Psoas muscle (tissue), 8 donors: ENCODE data around the gene ZCCHC10. TPM values are rescaled to one million over a fixed set of nuclear protein-coding genes. Genes with fewer than 3 reads are reported as not detected.
A peak's percentile ranks its signal among the peaks of the same experiment; 100 is the strongest.

Experiments
- ATAC-seq, 4 donors: fragments of 200-7000 bp; cut with Tn5 transposase; one replicate each; pipeline ENCODE4 v1.9.1; 2020; ENCODE audit warnings: moderate library complexity in 3 of 4, mild to moderate bottlenecking in 2 of 4
- DNase-seq, 2 donors: peaks; one replicate each; pipeline ENCODE4 v3.0.0-alpha.2; 2020
- H3K27ac ChIP-seq: fragments of 200-600 bp; one replicate; pipeline ENCODE4 v1.8.0; 2022
- H3K27me3 ChIP-seq, 3 donors: fragments of 200-600 bp in 1 of 3; one replicate each; pipeline versions ENCODE4 v1.6.1 to v1.8.0; 2013 to 2022; ENCODE audit warnings: low read length in 2 of 3, mild to moderate bottlenecking in 2 of 3, moderate library complexity in 1 of 3; ENCODE audit not compliant: insufficient read depth in 3 of 3
- H3K36me3 ChIP-seq, 2 donors: fragments of 200-600 bp in 1 of 2; one replicate each; pipeline versions ENCODE4 v1.6.1 to v1.8.0; 2013 to 2022; ENCODE audit warnings: low read depth in 1 of 2, mild to moderate bottlenecking in 1 of 2, moderate library complexity in 1 of 2; ENCODE audit not compliant: insufficient read depth in 1 of 2
- H3K4me1 ChIP-seq: fragments of 200-600 bp; one replicate; pipeline ENCODE4 v1.8.0; 2022
- H3K4me3 ChIP-seq: fragments of 200-600 bp; one replicate; pipeline ENCODE4 v1.8.0; 2022; ENCODE audit warnings: mild to moderate bottlenecking
- H3K9me3 ChIP-seq: fragments of 200-600 bp; one replicate; pipeline ENCODE4 v1.8.0; 2022
- WGBS, 3 donors: extraction: QIAGEN DNeasy Blood & Tissue Kit; methylation state at CpG; one replicate each; pipeline versions ENCODE4 v1.1.6 to v1.1.7; 2013; 5-methylcytosine and 5-hydroxymethylcytosine counted together
- intact Hi-C, 2 donors: fragments of 100-400 bp; cut with DNase I; formaldehyde crosslinking; loops; one replicate each; pipeline versions ENCODE4 v1.11.0 to v1.14.2; 2022
- long read RNA-seq, 2 donors: library from polyadenylated mRNA; unstranded; transcript quantifications; one replicate each; pipeline ENCODE4 v2.0.0, GENCODE V29; 2021
- polyA plus RNA-seq, 3 donors: library from polyadenylated mRNA; stranded (reverse); fragments of 200-250 nt; gene quantifications; one replicate each; pipeline ENCODE4 v1.2.3, GENCODE V29; 2013
- total RNA-seq, 4 donors: library from RNA; stranded (reverse); fragmentation: NEBNext Ultra II Directional in 2 of 4; extraction: Animal tissue kit (Norgen Biotek cat#: 25700) in 2 of 4; gene quantifications; one replicate each; pipeline versions ENCODE4 v1.2.1 to v1.2.4, GENCODE V29; 2021 to 2023
- TF ChIP-seq, protein P1 (sequence below): fragments of 200-600 bp; IDR thresholded peaks from one replicate; pipeline ENCODE4 v1.8.0; 2022; ENCODE audit warnings: antibody characterized with exemption
- donor health status: healthy with polysubstance abuse.
- donor health status: DM: no; HTN: no; CAD: no; lungs with moderate emphysema.
- donor health status: Bipolar disorder and iron deficiency.
- donor health status: healthy.
- donor health status: DM: yes; HTN: yes; CAD: no.
- donor health status: DM: no; HTN: no; CAD: no.
- donor health status: DM: no; HTN: no; CAD: no.
- donor health status: DM: yes; HTN: yes; CAD: no.

ZCCHC10 gene
- 10 to 100 TPM; 19.6 to 26.7 (median 20.8) TPM for total RNA-seq
- 10 to 100 TPM; 13.6 to 32.5 (median 17.0) TPM for polyA plus RNA-seq
- long read RNA-seq, donor 1, transcript ZCCHC10-201 (4 exons, 2,178 nt) = major isoform, 11 of 14 reads
- long read RNA-seq, donor 1, partial matches to known transcripts = 0 of 14 reads
- long read RNA-seq, donor 1, other reads (novel, unspliced or antisense) = 0 of 14 reads
- long read RNA-seq, donor 2, transcript ZCCHC10-201 (4 exons, 2,178 nt) = major isoform, 27 of 47 reads
- long read RNA-seq, donor 2, transcript ZCCHC10-207 (5 exons, 1,070 nt) = minor isoform, 10 of 47 reads
- long read RNA-seq, donor 2, partial matches to known transcripts = 4 of 47 reads
- long read RNA-seq, donor 2, other reads (novel, unspliced or antisense) = 4 of 47 reads

DNA sequence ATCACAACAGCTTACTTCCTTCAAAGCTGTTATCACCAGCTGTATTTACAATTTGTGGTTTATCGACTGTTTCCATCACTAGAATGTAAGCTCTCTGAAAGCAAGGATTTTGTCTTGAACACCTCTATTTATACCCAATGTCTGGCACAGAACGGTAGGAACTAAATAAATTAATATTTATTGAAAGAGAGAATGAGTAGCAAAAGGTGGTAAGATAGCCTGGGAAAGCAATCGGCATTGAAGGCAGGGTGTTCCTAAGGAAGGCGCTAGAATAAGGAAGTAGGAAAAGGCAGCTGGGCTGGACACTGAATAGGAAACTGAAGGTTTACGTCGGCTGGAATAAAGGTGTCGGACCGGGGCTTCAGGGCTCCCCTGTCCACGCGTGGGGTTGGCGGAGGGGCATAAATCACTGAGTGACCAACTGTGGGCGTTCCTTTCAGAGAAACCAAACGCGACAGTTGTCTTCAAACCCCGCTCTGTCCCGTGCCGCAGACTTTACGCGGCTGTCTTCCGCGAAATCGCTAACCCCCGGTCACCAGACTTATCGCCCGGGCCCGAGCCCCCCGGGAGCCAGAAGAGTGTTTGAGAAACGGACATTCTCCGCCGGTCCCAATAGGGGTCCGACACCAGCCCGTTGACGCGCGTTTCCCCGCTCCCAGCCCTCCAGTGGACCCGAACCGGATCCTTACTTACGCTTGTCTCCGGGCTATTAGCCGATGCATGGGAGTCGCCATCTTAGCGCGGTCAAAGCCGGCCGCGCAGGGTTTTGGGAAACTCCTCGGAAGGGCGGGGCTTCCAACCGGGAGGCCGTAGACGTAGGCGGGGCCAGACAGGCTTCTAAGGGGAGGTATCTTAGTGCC lies at the start of gene ZCCHC10:
TSS of gene ZCCHC10 (minus strand) at position 746 of the 860 bp plus-strand sequence. CDS start at position 734, 12 bp downstream.
- Histone ChIP-seq H3K36me3 (peaks cover 0 to 20% of the 10 kb centered on the region in 2 donors), H3K27ac (peak within 1 kb of the TSS; percentile 94), H3K9me3 (no peaks in the 10 kb centered on the region), H3K4me1 (peaks cover 16% of the 10 kb centered on the region), H3K27me3 (no peaks in the 10 kb centered on the region), H3K4me3 (peak within 1 kb of the TSS; percentile 80)
- ATAC-seq (peak; percentile 99), DNase-seq (peak; percentile 93 to 95)
- TF ChIP-seq, protein P1, sequence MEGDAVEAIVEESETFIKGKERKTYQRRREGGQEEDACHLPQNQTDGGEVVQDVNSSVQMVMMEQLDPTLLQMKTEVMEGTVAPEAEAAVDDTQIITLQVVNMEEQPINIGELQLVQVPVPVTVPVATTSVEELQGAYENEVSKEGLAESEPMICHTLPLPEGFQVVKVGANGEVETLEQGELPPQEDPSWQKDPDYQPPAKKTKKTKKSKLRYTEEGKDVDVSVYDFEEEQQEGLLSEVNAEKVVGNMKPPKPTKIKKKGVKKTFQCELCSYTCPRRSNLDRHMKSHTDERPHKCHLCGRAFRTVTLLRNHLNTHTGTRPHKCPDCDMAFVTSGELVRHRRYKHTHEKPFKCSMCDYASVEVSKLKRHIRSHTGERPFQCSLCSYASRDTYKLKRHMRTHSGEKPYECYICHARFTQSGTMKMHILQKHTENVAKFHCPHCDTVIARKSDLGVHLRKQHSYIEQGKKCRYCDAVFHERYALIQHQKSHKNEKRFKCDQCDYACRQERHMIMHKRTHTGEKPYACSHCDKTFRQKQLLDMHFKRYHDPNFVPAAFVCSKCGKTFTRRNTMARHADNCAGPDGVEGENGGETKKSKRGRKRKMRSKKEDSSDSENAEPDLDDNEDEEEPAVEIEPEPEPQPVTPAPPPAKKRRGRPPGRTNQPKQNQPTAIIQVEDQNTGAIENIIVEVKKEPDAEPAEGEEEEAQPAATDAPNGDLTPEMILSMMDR = no peak
- WGBS, 3 donors = 1% methylated on average over 53 of the region's 53 CpGs
- intact Hi-C loops = loop anchor here (2.0 to 10.0 kb wide), 3 partner anchors 23 to 63 kb away; partner anchors contain the start of gene AFF4 (in 2 of the 2)

DNA sequence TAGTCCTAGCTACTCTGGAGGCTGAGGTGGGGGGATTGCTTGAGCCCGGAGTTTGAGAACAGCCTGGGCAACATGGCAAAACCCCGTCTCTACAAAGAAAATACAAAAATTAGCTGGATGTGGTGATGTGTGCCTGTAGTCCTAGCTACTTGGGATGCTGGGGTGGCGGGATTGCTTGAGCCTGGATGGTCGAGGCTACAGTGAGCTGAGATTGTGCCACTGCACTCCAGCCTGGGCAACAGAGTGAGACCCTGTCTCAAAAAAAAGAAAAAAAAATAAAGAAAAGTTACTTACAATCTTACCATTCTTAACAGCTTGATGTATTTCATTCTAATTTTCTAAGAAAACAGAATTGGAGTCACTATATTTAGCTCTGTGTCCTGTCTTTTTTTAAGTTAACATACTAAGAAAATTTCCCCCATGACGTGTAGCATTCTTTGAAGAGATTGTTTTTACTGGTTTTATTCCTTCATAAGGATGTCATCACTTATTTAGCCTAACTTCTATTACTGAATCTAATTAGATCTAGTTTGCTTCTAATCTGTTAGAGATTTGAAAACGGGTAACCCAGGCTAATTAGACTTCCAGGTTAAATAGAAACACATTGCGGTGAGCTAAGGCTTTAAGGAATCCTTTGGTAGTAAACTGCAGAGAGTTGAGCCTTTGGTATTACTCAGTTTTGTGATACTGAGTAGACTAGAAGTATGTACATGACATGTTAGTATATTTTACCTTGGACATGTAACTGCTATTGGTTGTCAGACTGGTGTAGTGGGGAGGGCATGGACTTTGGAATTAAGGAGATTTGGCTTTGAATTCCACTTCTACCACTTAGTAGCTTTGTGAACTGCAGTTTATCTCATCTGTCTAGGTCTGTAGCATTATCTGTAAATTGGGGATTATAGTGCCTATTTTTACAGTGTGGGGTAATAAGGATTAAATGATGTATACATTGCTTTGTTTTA lies 49.5 kb upstream of the ZCCHC10 start:
- Histone ChIP-seq H3K27me3 (no peaks in the 10 kb centered on the region), H3K4me1 (no peaks in the 10 kb centered on the region), H3K36me3 (peaks cover 10 to 81% of the 10 kb centered on the region in 2 donors), H3K4me3 (no peak overlapping the region), H3K27ac (no peak overlapping the region), H3K9me3 (no peaks in the 10 kb centered on the region)
- intact Hi-C loops = loop anchor here in 1 of 2 donors (10.0 kb wide), 1 partner anchor 191 kb away; no protein-coding TSS in a partner anchor
- 85 to 88% (median 86%) methylated on average over 7 of the region's 7 CpGs for WGBS, 3 donors
- ATAC-seq (no peak), DNase-seq (no peak)
- TF ChIP-seq, protein P1 = no peak

DNA sequence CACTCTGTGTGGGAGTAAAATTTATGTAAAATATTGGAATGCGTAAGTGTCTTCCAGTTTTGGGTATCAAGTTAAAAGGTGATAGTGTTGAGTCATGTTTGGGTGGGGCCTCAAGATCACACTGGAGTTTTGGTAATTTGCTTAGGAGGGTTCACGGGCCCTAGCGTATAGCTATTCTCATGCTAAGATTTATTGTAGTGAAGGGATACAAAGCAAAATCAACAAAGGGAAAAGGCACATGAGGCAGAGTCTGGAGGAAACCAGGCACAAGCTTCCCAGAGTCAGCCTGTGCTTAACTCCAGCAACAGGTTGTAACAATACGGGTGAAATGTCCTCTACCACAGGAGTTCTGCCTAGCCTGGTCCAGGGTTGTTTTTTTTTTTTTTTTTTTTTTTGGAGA lies 45.7 kb upstream of the ZCCHC10 start:
- ATAC-seq = no peak
- H3K27ac ChIP-seq = no peak overlapping the region
- peaks cover 12 to 95% of the 10 kb centered on the region in 2 donors for H3K36me3 ChIP-seq
- H3K9me3 ChIP-seq = no peaks in the 10 kb centered on the region
- WGBS, 3 donors = 92 to 97% (median 94%) methylated on average over 4 of the region's 4 CpGs
- H3K4me1 ChIP-seq = no peaks in the 10 kb centered on the region
- no peaks in the 10 kb centered on the region for H3K27me3 ChIP-seq
- H3K4me3 ChIP-seq = no peak overlapping the region
- no peak for DNase-seq
- TF ChIP-seq, protein P1 = no peak
- intact Hi-C loops = loop anchor here in 1 of 2 donors (10.0 kb wide), 1 partner anchor 187 kb away; no protein-coding TSS in a partner anchor

DNA sequence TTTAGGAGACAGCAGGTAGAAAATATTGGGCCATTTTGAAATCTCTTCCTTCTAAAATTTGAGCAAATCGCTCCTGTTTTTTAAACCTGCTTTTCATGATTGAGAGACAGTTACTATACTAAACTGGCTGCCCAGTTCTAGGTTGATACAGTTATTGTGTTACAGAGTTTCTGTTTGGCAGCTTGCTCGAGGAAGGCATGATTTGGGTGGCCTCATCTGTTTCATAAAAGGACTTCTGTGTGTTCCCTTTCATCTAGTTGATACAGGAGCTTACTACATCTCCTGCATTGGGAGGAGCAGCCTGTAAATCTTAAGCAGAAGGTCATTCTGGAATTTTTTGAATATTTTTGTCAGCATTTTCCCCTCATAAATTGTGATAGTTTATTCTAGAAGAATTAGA lies 39.7 kb upstream of the ZCCHC10 start:
- WGBS, 3 donors = 55 to 64% (median 60%) methylated on average over 2 of the region's 2 CpGs
- Histone ChIP-seq H3K27ac (peak overlapping the region; percentile 20), H3K4me3 (no peak overlapping the region), H3K4me1 (peaks cover 33% of the 10 kb centered on the region), H3K36me3 (peaks cover 6 to 62% of the 10 kb centered on the region in 2 donors), H3K9me3 (no peaks in the 10 kb centered on the region), H3K27me3 (no peaks in the 10 kb centered on the region)
- TF ChIP-seq, protein P1 = no peak
- intact Hi-C loops = no loop called here
- ATAC-seq (peak in 2 of 4 donors; percentile 47 to 66), DNase-seq (no peak)
